ENCODE measurements around the gene DFFB. TPM values are rescaled to one million over a fixed set of nuclear protein-coding genes. Genes with fewer than 3 reads are reported as not detected.

Gene DFFB
- total and polyA plus RNA-seq, 2 donors (not counting 3 experiments of a cell fraction or from before 2014, with no cell fraction given), result 11.7 to 11.8 TPM

DNA sequence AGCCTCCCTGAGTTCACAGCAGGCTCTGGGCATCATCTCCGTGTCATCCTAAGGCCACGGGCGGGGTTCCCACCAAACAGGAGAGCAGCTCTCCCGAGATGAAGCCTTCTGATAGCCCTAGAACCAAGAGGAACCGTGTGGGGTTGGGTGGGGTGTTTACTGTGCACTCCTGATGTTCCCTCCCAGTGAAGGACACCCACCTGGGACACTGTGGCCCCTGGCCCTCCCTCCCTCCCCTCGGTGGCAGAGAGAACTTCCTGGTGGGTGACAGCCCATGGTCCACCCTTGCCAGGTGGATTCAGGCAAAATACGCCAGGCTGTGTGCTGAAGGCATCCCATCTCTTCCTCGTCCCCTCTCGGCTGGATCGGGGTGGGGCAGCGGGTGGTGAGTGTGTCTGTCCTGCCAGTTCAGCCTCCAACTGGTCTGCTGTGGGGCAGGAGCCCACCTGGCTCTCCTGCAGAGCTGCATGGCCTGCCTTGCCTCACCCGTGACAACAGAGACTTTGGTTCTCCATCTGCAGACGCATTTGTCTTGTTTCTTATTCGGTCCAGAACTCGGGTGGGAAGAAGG lies 58.4 kb downstream of the DFFB start:
- CTCF ChIA-PET, result no interaction called here
- intact Hi-C loops (cut with micrococcal nuclease), result no loop called here

More for the DNA sequence above, 58.4 kb downstream of the DFFB start:
- no peak for TF ChIP-seq EZH2 (IDR thresholded peaks at IDR 0.05; ENCODE audit: borderline replicate concordance, low read depth, low read length, severe bottlenecking)
- TF ChIP-seq, protein P1, sequence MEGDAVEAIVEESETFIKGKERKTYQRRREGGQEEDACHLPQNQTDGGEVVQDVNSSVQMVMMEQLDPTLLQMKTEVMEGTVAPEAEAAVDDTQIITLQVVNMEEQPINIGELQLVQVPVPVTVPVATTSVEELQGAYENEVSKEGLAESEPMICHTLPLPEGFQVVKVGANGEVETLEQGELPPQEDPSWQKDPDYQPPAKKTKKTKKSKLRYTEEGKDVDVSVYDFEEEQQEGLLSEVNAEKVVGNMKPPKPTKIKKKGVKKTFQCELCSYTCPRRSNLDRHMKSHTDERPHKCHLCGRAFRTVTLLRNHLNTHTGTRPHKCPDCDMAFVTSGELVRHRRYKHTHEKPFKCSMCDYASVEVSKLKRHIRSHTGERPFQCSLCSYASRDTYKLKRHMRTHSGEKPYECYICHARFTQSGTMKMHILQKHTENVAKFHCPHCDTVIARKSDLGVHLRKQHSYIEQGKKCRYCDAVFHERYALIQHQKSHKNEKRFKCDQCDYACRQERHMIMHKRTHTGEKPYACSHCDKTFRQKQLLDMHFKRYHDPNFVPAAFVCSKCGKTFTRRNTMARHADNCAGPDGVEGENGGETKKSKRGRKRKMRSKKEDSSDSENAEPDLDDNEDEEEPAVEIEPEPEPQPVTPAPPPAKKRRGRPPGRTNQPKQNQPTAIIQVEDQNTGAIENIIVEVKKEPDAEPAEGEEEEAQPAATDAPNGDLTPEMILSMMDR (IDR thresholded peaks at IDR 0.05; ENCODE audit: extremely low read depth in 1 of 2, insufficient read depth in 1 of 2, low read depth in 1 of 2, low read length in 2 of 2), result no peak
- TF ChIP-seq POLR2A (IDR thresholded peaks at IDR 0.05; ENCODE audit: low read depth, low read length), result no peak
- TF ChIP-seq POLR2AphosphoS5 (IDR thresholded peaks at IDR 0.05; ENCODE audit: insufficient read depth, low read depth, low read length), result no peak
- no peak for TF ChIP-seq GATA2 (IDR thresholded peaks at IDR 0.05; ENCODE audit: insufficient read depth, insufficient read length, low read depth, low read length)
- no peak for TF ChIP-seq FOS (IDR thresholded peaks at IDR 0.05; ENCODE audit: borderline replicate concordance, insufficient read depth, low read length)
- TF ChIP-seq, protein P2, sequence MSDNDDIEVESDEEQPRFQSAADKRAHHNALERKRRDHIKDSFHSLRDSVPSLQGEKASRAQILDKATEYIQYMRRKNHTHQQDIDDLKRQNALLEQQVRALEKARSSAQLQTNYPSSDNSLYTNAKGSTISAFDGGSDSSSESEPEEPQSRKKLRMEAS (IDR thresholded peaks at IDR 0.05; ENCODE audit: insufficient read depth, insufficient read length), result no peak
- TF ChIP-seq MYC (IDR thresholded peaks at IDR 0.05; ENCODE audit: low read depth, low read length), result no peak
- TF ChIP-seq JUN (IDR thresholded peaks at IDR 0.05; ENCODE audit: borderline replicate concordance, insufficient read depth, insufficient read length, low read depth), result no peak
- Histone ChIP-seq H3K9me1 (replicated peaks; ENCODE audit: control insufficient read depth, extremely low read depth, insufficient read depth, low read length) (no peaks in the 10 kb centered on the region), H3K27ac (ENCODE audit: insufficient read depth, low read depth, low read length) (no peak overlapping the region), H3K36me3 (ENCODE audit: control insufficient read depth in 2 of 2, extremely low read depth in 1 of 2, insufficient read depth in 2 of 2, low read length in 2 of 2) (no peaks in the 10 kb centered on the region), H3K27me3 (ENCODE audit: control insufficient read depth in 2 of 2, insufficient read depth in 2 of 2, low read length in 2 of 2) (peaks cover 0 to under 1% of the 10 kb centered on the region in 2 experiments), H3K4me2 (ENCODE audit: insufficient read depth, low read length) (no peak overlapping the region), H4K20me1 (replicated peaks; ENCODE audit: control insufficient read depth, extremely low read depth, insufficient read depth, low read length) (no peaks in the 10 kb centered on the region), H2AFZ (ENCODE audit: low read depth, low read length) (no peak overlapping the region), H3K4me1 (ENCODE audit: control insufficient read depth, extremely low read depth, insufficient read depth, low read length) (no peaks in the 10 kb centered on the region), H3K79me2 (ENCODE audit: control insufficient read depth, insufficient read depth, low read length) (no peaks in the 10 kb centered on the region), H3K4me3 (replicated peaks in 1 of 3; ENCODE audit: insufficient read depth in 1 of 3, low read depth in 1 of 3, low read length in 3 of 3) (no peak overlapping the region), H3K9me3 (replicated peaks; ENCODE audit: control insufficient read depth, insufficient read depth, low read length) (no peaks in the 10 kb centered on the region), H3K9ac (replicated peaks; ENCODE audit: extremely low read depth, insufficient read depth, low read length) (no peak overlapping the region)
- no TSS peak for BruUV-seq (replicated peaks)
- dilution Hi-C loops (cut with MboI; ENCODE audit: extremely low pct_ligation_motif_present, low sequenced_read_pairs), result no loop called here
- FAIRE-seq (no peak), DNase-seq (ENCODE audit: low read depth, low spot score) (no peak)
- POLR2A ChIA-PET, result no interaction called here
